Omental fat pad (tissue), 4 donors: Measurements from ENCODE around the gene EGLN2. TPM values are rescaled to one million over a fixed set of nuclear protein-coding genes. Genes with fewer than 3 reads are reported as not detected.
"Not testable (repeated sequence)": the region's sequence is repeated elsewhere in the genome, so short reads cannot be mapped to it uniquely, and the experiment has no call there.

Experiments used
- ATAC-seq: fragments of 150-250 bp; one replicate; pipeline ENCODE4 v1.9.1; 2016; ENCODE audit warnings: mild to moderate bottlenecking, moderate library complexity; ENCODE audit not compliant: low FRiP score
- DNase-seq: peaks from one replicate; pipeline ENCODE4 v3.0.0-alpha.2; 2019; ENCODE audit warnings: low spot score
- total RNA-seq, 4 donors: library from RNA; depleted of rRNA; stranded (reverse); fragments of >200 nt; gene quantifications; one replicate each; pipeline ENCODE4 v1.1.0, GENCODE V29; 2016
- TF ChIP-seq, protein P1 (sequence below), 3 donors: fragments of 450-650 bp; IDR thresholded peaks; one replicate each; pipeline ENCODE4 v1.5.1; 2016 to 2017; ENCODE audit warnings: antibody characterized with exemption in 3 of 3, mild to moderate bottlenecking in 3 of 3, moderate library complexity in 2 of 3

Gene EGLN2
- total RNA-seq, 4 donors from 2014 or later: 91.6 to 107 (median 101) TPM

DNA sequence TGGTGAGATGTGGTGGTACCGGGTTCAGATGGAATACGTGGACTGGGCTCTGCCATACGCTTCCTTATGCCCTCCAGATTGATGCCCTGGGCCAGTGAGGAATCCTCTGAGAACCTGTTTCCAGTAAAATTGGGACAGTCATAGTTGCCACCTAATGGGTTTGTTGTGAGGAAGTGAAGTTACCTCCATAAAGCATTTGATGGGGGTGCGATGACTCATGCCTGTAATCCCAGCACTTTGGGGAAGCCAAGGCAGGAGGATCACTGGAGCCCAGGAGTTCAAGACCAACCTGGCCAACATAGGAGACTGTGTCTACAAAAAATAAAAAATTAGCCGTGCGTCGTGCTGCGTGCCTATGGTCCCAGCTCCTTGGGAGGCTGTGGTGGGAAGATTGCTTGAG is 43.2 kb upstream of the EGLN2 start:
- no peak for DNase-seq
- TF ChIP-seq, protein P1, sequence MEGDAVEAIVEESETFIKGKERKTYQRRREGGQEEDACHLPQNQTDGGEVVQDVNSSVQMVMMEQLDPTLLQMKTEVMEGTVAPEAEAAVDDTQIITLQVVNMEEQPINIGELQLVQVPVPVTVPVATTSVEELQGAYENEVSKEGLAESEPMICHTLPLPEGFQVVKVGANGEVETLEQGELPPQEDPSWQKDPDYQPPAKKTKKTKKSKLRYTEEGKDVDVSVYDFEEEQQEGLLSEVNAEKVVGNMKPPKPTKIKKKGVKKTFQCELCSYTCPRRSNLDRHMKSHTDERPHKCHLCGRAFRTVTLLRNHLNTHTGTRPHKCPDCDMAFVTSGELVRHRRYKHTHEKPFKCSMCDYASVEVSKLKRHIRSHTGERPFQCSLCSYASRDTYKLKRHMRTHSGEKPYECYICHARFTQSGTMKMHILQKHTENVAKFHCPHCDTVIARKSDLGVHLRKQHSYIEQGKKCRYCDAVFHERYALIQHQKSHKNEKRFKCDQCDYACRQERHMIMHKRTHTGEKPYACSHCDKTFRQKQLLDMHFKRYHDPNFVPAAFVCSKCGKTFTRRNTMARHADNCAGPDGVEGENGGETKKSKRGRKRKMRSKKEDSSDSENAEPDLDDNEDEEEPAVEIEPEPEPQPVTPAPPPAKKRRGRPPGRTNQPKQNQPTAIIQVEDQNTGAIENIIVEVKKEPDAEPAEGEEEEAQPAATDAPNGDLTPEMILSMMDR (IDR thresholded peaks at IDR 0.05): no peak
- ATAC-seq: no peak

DNA sequence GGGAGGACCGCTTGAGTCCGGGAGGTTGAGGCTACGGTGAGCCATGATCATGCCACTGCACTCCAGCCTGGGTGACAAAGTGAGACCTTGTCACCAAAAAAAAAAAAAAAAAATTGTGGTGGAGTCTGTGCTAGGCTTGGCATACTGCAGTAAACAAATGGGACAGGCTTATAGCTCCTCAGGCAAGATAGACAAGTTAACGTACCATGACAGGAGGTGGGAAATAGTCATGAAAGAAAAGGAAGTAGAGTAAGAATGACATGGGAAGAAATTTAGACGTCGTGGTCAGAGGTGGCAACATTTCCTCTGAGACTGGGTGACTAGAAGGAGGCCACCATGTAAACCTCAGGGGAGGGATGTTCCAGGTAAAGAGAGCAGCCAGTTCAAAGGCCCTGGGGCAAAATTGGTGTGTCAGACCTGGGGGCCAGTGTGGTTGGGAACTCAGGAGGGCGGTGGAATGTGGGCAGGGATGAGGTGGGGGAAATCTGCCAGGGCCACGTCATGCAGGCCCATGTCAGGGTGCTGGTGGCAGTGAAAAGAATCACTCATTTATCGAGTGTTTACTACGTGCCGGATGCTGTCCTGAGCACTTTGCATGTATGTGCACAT is 42.4 kb upstream of the EGLN2 start:
- TF ChIP-seq, protein P1 (IDR thresholded peaks at IDR 0.05): no peak
- ATAC-seq: no peak
- no peak for DNase-seq

DNA sequence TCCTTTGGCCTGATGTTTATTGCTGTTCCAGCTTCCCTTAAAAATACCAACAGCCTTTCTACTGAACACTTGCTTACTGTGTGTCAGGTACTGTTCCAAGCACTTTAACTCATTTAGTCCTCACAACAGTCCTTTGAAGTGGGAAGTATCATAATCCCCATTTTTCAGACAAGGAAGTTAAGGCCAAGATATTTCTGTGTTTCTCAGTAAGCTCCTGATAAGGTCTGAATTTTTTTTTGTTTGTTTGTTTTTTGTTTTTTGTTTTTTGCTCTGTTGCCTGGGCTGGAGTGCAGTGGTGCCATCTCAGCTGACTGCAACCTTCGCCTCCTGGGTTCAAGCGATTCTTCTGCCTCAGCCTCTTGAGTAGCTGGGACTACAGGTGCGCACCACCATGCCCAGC is 40.5 kb upstream of the EGLN2 start:
- no peak for DNase-seq
- TF ChIP-seq, protein P1 (IDR thresholded peaks at IDR 0.05): no peak
- no peak for ATAC-seq

DNA sequence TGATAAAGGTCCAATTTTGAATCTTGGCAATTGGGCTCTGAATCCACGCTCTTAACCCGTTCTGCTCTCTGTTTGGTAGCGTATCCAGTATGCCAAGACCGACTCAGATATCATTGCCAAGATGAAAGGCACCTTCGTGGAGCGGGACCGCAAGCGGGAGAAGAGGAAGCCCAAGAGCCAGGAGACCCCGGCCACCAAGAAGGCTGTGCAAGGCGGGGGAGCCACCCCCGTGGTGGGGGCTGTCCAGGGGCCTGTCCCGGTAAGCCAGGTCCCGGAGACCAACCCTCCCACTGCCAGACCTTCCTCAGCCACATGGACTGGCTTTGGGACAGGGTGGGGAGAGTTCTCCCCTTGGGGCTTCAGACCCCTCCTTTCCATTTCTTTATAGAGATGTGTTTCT is 39.6 kb upstream of the EGLN2 start:
- TF ChIP-seq, protein P1 (IDR thresholded peaks at IDR 0.05): no peak
- DNase-seq (no peak), ATAC-seq (no peak)

DNA sequence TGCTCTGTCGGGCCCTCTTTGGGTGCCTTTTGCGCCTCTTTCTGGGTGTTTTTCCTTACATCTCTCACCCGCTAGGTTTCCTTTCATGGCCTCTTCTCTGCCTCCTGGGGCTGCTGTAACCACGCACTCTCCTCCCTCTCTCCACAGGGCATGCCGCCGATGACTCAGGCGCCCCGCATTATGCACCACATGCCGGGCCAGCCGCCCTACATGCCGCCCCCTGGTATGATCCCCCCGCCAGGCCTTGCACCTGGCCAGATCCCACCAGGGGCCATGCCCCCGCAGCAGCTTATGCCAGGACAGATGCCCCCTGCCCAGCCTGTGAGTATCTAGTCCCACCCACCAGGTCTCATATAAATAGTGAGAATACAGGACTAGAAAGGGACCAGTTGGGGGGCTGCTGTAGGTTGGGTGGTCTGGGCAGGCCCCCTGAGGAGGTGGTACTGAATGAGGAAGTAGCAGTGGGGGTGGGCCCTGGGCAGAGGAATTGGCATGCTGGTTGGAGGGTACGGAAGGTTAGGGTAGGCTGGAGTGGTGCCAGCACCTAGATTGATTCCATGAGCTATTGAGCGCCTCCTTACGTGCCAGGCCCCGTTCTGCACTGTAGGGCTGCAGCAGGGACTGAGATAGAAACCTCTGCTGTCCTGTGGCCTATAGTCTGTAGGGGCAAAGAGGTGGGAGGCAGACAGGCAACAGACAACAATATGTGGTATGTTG is 36.1 kb upstream of the EGLN2 start:
- ATAC-seq (no peak), DNase-seq (no peak)
- TF ChIP-seq, protein P1 (IDR thresholded peaks at IDR 0.05): no peak

DNA sequence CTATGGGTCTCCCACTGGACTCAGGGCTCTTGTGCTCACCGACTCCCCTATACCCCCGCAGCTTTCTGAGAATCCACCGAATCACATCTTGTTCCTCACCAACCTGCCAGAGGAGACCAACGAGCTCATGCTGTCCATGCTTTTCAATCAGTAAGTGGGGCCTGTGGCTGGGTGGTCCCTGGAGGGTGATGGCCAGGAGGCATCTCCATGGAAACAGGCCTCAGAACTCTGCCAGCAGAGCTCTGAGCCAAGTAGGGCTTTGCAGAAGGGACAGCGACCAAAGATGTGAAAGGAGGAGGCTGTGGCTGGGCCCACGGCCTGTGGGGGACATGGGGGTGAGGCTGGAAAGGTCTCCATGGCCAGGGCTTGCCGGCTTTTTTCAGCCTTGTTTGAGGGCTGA is 35.5 kb upstream of the EGLN2 start:
- TF ChIP-seq, protein P1 (IDR thresholded peaks at IDR 0.05): no peak
- DNase-seq (no peak), ATAC-seq (no peak)

DNA sequence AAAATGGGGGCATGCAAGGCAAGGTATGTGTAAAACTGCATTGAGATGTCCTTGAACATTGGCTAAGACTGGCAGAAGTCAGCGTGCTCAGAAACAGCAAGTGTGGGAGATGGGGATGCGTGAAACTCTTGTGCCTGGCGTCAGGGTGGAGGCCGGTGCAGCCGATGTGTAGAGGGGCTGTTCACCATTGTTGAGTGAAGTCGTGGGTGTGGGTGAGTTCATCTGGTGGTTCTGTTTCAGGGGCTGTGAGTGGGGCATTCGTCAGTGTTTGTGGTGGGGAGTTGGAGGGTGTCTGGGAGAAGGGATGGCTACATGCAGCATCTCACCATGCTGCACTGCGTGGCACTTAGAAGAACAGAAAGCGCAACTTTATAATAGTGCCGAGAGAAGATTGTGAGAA is 35.0 kb upstream of the EGLN2 start:
- DNase-seq (no peak), ATAC-seq (no peak)
- TF ChIP-seq, protein P1 (IDR thresholded peaks at IDR 0.05): no peak

DNA sequence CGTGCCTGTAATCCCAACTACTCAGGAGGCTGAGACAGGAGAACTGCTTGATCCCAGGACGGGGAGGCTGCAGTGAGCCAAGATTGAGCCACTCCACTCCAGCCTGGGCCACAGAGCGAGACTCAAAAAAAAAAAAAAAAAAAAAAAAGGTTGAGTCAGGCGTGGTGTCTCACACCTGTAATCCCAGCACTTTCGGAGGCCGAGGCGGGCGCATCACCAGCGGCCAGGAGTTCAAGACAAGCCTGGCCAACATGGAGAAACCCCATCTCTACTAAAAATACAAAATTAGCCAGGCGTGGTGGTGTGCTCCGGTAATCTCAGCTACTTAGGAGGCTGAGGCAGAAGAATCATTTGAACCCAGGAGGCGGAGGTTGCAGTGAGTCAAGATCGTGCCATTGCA is 32.6 kb upstream of the EGLN2 start:
- ATAC-seq, DNase-seq: not testable (repeated sequence)
